Measurements from ENCODE around the gene ELFN2.

Gene ELFN2

DNA sequence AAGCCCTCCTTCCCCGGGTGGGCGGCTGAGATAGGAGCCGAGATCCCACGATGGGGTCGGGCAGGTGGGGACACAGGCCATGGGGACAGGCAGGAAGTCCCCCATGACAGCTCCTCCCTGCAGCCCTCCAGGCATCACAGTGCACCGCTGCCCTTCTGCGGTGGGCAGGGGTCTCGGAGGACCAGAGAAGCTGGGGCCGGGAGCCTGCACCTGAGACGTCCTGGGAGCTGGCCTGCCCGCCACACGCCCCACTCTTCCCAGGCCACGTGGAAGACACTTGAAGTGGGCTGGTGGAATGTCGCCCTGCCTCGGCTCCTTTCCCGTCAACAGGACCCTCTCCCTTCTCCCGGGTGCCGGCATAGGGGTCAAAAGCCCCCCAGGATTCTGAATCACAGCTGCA, 55.4 kb downstream of the ELFN2 start:
- DNase-seq: no peak
- Histone ChIP-seq H3K27ac (ENCODE audit: low read length) (no peak overlapping the region), H4K20me1 (ENCODE audit: insufficient read depth, low read length) (no peaks in the 10 kb centered on the region), H2AFZ (ENCODE audit: low read length) (no peak overlapping the region), H3K79me2 (ENCODE audit: low read length) (no peaks in the 10 kb centered on the region), H3K9me3 (replicated peaks; ENCODE audit: insufficient read depth, low read length) (no peaks in the 10 kb centered on the region), H3K4me3 (ENCODE audit: low read length) (no peak overlapping the region), H3F3A (ENCODE audit: insufficient read depth, low read length) (no peaks in the 10 kb centered on the region), H3K4me2 (ENCODE audit: low read depth, low read length) (no peak overlapping the region), H3K36me3 (replicated peaks; ENCODE audit: insufficient read depth, low read length) (no peaks in the 10 kb centered on the region), H3K27me3 (replicated peaks; ENCODE audit: insufficient read depth, low read length) (no peaks in the 10 kb centered on the region; the same call in 1 of the 2 replicates), H3K9me2 (replicated peaks; ENCODE audit: insufficient read depth, low read length) (no peaks in the 10 kb centered on the region), H3K9ac (ENCODE audit: low read length) (no peak overlapping the region), H3K4me1 (ENCODE audit: low read length) (peaks cover 13% of the 10 kb centered on the region)
- TF ChIP-seq CTCF (IDR thresholded peaks at IDR 0.05; ENCODE audit: low read length): no peak
- TF ChIP-seq EZH2phosphoT487 (IDR thresholded peaks at IDR 0.05; ENCODE audit: low read length): no peak
- TF ChIP-seq EZH2 (optimal IDR thresholded peaks at IDR 0.05; ENCODE audit: low read depth, low read length): no peak

DNA sequence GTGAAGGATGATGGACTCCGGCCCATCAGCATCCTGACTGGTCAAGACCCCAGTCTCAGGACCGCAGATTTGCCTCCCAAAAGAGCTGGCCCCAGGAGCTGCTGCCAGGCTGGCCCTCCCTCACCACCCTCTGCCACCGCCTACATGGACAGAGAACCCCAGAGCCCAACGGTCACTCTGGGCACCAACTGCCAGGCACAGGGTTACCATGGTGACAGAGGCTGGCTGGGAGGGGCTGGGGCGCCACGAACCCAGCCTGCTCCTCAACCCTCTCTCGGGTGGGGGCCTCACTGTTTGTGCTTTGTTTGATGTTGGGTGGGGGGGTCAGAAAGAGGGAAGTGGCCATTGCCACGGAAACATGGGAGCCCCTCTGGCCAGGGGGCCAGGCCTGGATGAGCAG, 55.8 kb downstream of the ELFN2 start:
- no peak for DNase-seq
- H3K4me3 ChIP-seq (ENCODE audit: low read length): no peak overlapping the region
- H3F3A ChIP-seq (ENCODE audit: insufficient read depth, low read length): no peaks in the 10 kb centered on the region
- peaks cover 2% of the 10 kb centered on the region; the same call in 1 of the 2 replicates for H3K27me3 ChIP-seq (replicated peaks; ENCODE audit: insufficient read depth, low read length)
- H2AFZ ChIP-seq (ENCODE audit: low read length): no peak overlapping the region
- TF ChIP-seq EZH2 (optimal IDR thresholded peaks at IDR 0.05; ENCODE audit: low read depth, low read length): no peak
- no peak for TF ChIP-seq CTCF (IDR thresholded peaks at IDR 0.05; ENCODE audit: low read length)
- TF ChIP-seq EZH2phosphoT487 (IDR thresholded peaks at IDR 0.05; ENCODE audit: low read length): no peak
- H3K9me2 ChIP-seq (replicated peaks; ENCODE audit: insufficient read depth, low read length): no peaks in the 10 kb centered on the region
- H3K9ac ChIP-seq (ENCODE audit: low read length): no peak overlapping the region
- no peaks in the 10 kb centered on the region for H3K36me3 ChIP-seq (replicated peaks; ENCODE audit: insufficient read depth, low read length)
- peaks cover 9% of the 10 kb centered on the region; the same call in 1 of the 2 replicates for H3K4me1 ChIP-seq (ENCODE audit: low read length)
- no peaks in the 10 kb centered on the region for H3K9me3 ChIP-seq (replicated peaks; ENCODE audit: insufficient read depth, low read length)
- H3K27ac ChIP-seq (ENCODE audit: low read length): peak overlapping the region; percentile 27; the same call in 1 of the 2 replicates
- H3K79me2 ChIP-seq (ENCODE audit: low read length): no peaks in the 10 kb centered on the region
- H3K4me2 ChIP-seq (ENCODE audit: low read depth, low read length): no peak overlapping the region
- H4K20me1 ChIP-seq (ENCODE audit: insufficient read depth, low read length): no peaks in the 10 kb centered on the region

DNA sequence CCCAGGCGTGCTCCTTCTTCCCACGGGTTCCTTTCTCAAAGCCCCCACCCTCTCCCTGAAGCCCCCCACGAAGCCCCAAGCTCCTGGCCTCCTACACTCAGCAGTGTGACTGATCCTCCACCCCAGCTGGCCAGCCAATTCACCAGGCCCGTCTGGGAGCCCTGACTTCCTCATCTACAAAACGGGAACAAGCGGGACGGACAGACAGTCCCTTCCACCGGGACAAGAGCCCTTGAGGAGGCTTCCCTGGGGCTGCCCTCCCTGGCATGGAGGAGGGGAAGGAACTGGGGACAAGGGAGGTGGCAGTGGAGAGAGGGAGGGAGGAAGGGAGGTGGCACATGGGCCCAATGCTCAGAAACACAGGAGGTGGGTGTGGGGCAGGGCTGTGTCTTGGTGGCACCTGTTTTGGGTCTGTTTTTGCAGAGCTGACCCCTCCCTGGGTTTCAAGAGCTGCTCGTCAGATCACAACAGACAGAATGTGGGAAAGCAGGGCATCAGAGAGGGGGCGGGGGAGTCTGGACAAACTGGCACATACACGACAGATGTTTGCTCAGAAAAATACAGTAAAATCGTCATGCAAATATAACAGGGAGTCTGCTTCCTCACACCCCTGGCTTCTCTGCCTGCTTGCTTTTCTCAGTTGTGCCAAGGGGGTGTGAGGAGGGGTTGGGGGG, 56.8 kb downstream of the ELFN2 start:
- no peak overlapping the region for H3K9ac ChIP-seq (ENCODE audit: low read length)

More for the DNA sequence above, 56.8 kb downstream of the ELFN2 start:
- Histone ChIP-seq H3K4me2 (ENCODE audit: low read depth, low read length) (no peak overlapping the region), H3K9me3 (replicated peaks; ENCODE audit: insufficient read depth, low read length) (no peaks in the 10 kb centered on the region), H3K27me3 (replicated peaks; ENCODE audit: insufficient read depth, low read length) (peaks cover 12% of the 10 kb centered on the region), H3K79me2 (ENCODE audit: low read length) (no peaks in the 10 kb centered on the region), H3K36me3 (replicated peaks; ENCODE audit: insufficient read depth, low read length) (no peaks in the 10 kb centered on the region), H4K20me1 (ENCODE audit: insufficient read depth, low read length) (no peaks in the 10 kb centered on the region), H2AFZ (ENCODE audit: low read length) (no peak overlapping the region), H3K4me1 (ENCODE audit: low read length) (peaks cover 8% of the 10 kb centered on the region; the same call in 1 of the 2 replicates), H3K9me2 (replicated peaks; ENCODE audit: insufficient read depth, low read length) (no peaks in the 10 kb centered on the region), H3K27ac (ENCODE audit: low read length) (peak overlapping the region; percentile 27; the same call in 1 of the 2 replicates), H3K4me3 (ENCODE audit: low read length) (no peak overlapping the region), H3F3A (ENCODE audit: insufficient read depth, low read length) (no peaks in the 10 kb centered on the region)
- TF ChIP-seq EZH2phosphoT487 (IDR thresholded peaks at IDR 0.05; ENCODE audit: low read length) (no peak), EZH2 (optimal IDR thresholded peaks at IDR 0.05; ENCODE audit: low read depth, low read length) (no peak), CTCF (IDR thresholded peaks at IDR 0.05; ENCODE audit: low read length) (no peak)
- DNase-seq: peak; percentile 53

Data from MM.1S (cell line).